KMS-11 (cell line): Measurements from ENCODE around the gene PRR30.

Experiments
- H2AFZ ChIP-seq: fragments of 200-600 bp; sonication (generic); 2 replicates; pipeline ENCODE4 v1.6.1; 2016; ENCODE audit warnings: antibody characterized with exemption, mixed run types, low read depth
- H3K27ac ChIP-seq: fragments of 200-600 bp; sonication (generic); 2 replicates; pipeline ENCODE4 v1.6.1; 2016; ENCODE audit warnings: mild to moderate bottlenecking, mixed run types
- H3K27me3 ChIP-seq: fragments of 200-600 bp; sonication (generic); 2 replicates; pipeline ENCODE4 v1.6.1; 2017; ENCODE audit warnings: mild to moderate bottlenecking, low read depth, mixed run types, moderate library complexity; ENCODE audit not compliant: insufficient read depth
- H3K36me3 ChIP-seq: fragments of 200-600 bp; sonication (generic); 2 replicates; pipeline ENCODE4 v1.6.1; 2017; ENCODE audit warnings: mild to moderate bottlenecking, mixed run types; ENCODE audit not compliant: insufficient read depth
- H3K4me1 ChIP-seq: fragments of 200-600 bp; sonication (generic); 2 replicates; pipeline ENCODE4 v1.6.1; 2016; ENCODE audit warnings: mild to moderate bottlenecking, low read depth, mixed run types; ENCODE audit not compliant: poor library complexity, severe bottlenecking
- H3K4me2 ChIP-seq: fragments of 200-600 bp; sonication (generic); 2 replicates; pipeline ENCODE4 v1.7.0; 2016; ENCODE audit warnings: mild to moderate bottlenecking, mixed run types
- H3K4me3 ChIP-seq: fragments of 200-600 bp; sonication (generic); IDR thresholded peaks from 2 replicates; pipeline ENCODE4 v1.6.1; 2017; ENCODE audit warnings: low read depth, low read length, mixed read lengths; ENCODE audit not compliant: insufficient read depth
- H3K79me2 ChIP-seq: fragments of 200-600 bp; sonication (generic); 2 replicates; pipeline ENCODE4 v1.6.1; 2016; ENCODE audit warnings: low read depth, mixed run types; ENCODE audit not compliant: insufficient read depth
- H3K9ac ChIP-seq: fragments of 200-600 bp; sonication (generic); 2 replicates; pipeline ENCODE4 v1.6.1; 2016; ENCODE audit warnings: mild to moderate bottlenecking, mixed run types
- H4K20me1 ChIP-seq: fragments of 200-600 bp; sonication (generic); 2 replicates; pipeline ENCODE4 v1.6.1; 2016; ENCODE audit warnings: mild to moderate bottlenecking, mixed run types; ENCODE audit not compliant: insufficient read depth
- TF ChIP-seq, protein P1 (sequence below): fragments of 200-600 bp; sonication (generic); conservative IDR thresholded peaks from 2 replicates; pipeline ENCODE4 v1.6.1; 2017; ENCODE audit warnings: low read depth, mild to moderate bottlenecking, antibody characterized with exemption, low read length, moderate library complexity, mixed read lengths

The PRR30 gene

GRCh38 chr2:27158468-27158867 is 19.3 kb upstream of the PRR30 start:
- Histone ChIP-seq H4K20me1 (no peaks in the 10 kb centered on the region), H3K27ac (no peak overlapping the region), H3K27me3 (no peaks in the 10 kb centered on the region), H3K9ac (no peak overlapping the region), H3K36me3 (no peaks in the 10 kb centered on the region), H3K4me1 (peaks cover 20% of the 10 kb centered on the region), H3K4me2 (no peak overlapping the region), H2AFZ (no peak overlapping the region), H3K79me2 (no peaks in the 10 kb centered on the region), H3K4me3 (no peak overlapping the region)
- TF ChIP-seq, protein P1, sequence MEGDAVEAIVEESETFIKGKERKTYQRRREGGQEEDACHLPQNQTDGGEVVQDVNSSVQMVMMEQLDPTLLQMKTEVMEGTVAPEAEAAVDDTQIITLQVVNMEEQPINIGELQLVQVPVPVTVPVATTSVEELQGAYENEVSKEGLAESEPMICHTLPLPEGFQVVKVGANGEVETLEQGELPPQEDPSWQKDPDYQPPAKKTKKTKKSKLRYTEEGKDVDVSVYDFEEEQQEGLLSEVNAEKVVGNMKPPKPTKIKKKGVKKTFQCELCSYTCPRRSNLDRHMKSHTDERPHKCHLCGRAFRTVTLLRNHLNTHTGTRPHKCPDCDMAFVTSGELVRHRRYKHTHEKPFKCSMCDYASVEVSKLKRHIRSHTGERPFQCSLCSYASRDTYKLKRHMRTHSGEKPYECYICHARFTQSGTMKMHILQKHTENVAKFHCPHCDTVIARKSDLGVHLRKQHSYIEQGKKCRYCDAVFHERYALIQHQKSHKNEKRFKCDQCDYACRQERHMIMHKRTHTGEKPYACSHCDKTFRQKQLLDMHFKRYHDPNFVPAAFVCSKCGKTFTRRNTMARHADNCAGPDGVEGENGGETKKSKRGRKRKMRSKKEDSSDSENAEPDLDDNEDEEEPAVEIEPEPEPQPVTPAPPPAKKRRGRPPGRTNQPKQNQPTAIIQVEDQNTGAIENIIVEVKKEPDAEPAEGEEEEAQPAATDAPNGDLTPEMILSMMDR: no peak

DNA sequence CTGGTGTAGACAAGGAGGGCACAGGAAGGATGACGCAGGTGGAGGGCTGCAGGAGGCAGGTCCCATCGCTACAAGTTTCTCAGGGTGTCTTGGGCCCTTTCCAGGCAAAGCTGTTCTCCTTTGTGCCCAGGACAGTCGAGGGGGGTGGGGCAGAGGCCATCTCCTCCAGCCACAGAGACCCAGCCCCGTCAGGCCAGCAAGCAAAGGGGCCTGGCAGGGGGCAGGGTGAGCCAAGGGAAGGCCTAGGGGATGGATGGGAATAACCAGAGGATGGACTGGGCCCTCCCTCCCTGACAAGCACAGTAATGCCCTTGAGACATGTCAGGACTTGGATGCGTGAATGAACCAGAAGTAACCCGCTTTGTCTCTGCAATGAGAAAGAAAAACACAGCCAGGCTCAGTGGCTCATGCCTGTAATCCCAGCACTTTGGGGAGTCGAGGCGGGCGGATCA is 15.9 kb upstream of the PRR30 start:
- Histone ChIP-seq H3K27ac (no peak overlapping the region), H3K4me3 (no peak overlapping the region), H3K4me1 (no peaks in the 10 kb centered on the region), H3K36me3 (no peaks in the 10 kb centered on the region), H3K79me2 (no peaks in the 10 kb centered on the region), H4K20me1 (no peaks in the 10 kb centered on the region), H3K27me3 (no peaks in the 10 kb centered on the region), H2AFZ (no peak overlapping the region), H3K9ac (no peak overlapping the region), H3K4me2 (no peak overlapping the region)
- TF ChIP-seq, protein P1: no peak

- no peaks in the 10 kb centered on the region for H3K27me3 ChIP-seq
- no peak overlapping the region for H3K9ac ChIP-seq
- no peaks in the 10 kb centered on the region for H3K79me2 ChIP-seq
- H2AFZ ChIP-seq: no peak overlapping the region
- no peaks in the 10 kb centered on the region for H3K36me3 ChIP-seq
- no peak overlapping the region for H3K27ac ChIP-seq
- no peaks in the 10 kb centered on the region for H4K20me1 ChIP-seq
- H3K4me3 ChIP-seq: no peak overlapping the region
- no peak overlapping the region for H3K4me2 ChIP-seq
- H3K4me1 ChIP-seq: no peaks in the 10 kb centered on the region
- TF ChIP-seq, protein P1: no peak
Measured at GRCh38 chr2:27154488-27154887, 15.3 kb upstream of the PRR30 start.

DNA sequence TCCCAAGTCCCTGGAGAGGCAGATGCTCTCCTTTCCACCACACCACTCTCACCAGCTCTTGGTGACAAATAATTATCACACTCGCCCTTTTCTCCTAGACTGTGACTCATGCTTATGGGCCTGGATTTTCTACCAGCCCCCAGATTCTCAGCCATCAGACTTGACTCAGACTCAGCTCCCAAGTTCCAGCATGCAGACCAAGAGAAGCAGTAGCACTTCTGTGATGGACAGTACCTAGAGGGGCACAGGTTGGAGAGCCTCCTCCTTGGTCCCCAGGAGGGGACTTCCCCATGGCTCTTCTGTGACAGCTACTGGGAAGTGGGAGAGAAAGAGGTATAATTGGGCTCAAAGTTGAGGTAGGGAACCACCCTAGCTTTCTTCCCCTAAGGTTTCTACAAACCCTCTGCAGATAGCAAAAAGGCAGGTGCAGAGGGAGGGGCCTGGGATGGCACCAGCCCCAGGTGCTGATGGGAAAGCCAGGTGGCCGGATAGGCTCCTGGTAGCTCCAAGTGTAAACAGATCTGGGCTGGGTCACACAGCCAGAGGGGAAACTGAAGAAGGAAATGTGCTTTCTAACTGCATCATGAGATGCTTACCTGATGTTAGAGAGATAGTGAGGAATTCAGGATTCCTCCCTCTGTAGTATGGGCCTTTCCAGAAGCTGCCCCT is 13.7 kb upstream of the PRR30 start:
- TF ChIP-seq, protein P1: no peak
- no peaks in the 10 kb centered on the region for H4K20me1 ChIP-seq
- H3K9ac ChIP-seq: no peak overlapping the region
- no peak overlapping the region for H3K27ac ChIP-seq
- H3K79me2 ChIP-seq: no peaks in the 10 kb centered on the region
- no peak overlapping the region for H3K4me2 ChIP-seq
- H2AFZ ChIP-seq: no peak overlapping the region
- H3K4me3 ChIP-seq: no peak overlapping the region
- no peaks in the 10 kb centered on the region for H3K4me1 ChIP-seq
- H3K27me3 ChIP-seq: no peaks in the 10 kb centered on the region
- no peaks in the 10 kb centered on the region for H3K36me3 ChIP-seq
